Trophoblast cell (in vitro differentiated cells and primary cell): Measurements from ENCODE around the gene TEDC2.

ENCODE experiments used
- DNase-seq, 2 donors: peaks; one replicate each; pipeline ENCODE4 v3.0.0-alpha.2; 2016
- H2AFZ ChIP-seq: 2 replicates; pipeline ENCODE4 v1.6.1; 2013; ENCODE audit warnings: low read length, moderate library complexity, mild to moderate bottlenecking; ENCODE audit not compliant: insufficient read depth, poor library complexity
- H2AK5ac ChIP-seq: 2 replicates; pipeline ENCODE4 v1.6.1; 2013; ENCODE audit warnings: mild to moderate bottlenecking, low read length
- H2BK120ac ChIP-seq: 2 replicates; pipeline ENCODE4 v1.6.1; 2013; ENCODE audit warnings: low read length, mild to moderate bottlenecking, moderate library complexity; ENCODE audit not compliant: insufficient read depth, poor library complexity
- H2BK12ac ChIP-seq: 2 replicates; pipeline ENCODE4 v1.6.1; 2013; ENCODE audit warnings: mild to moderate bottlenecking, low read length, moderate library complexity
- H2BK5ac ChIP-seq: 2 replicates; pipeline ENCODE4 v1.6.1; 2013; ENCODE audit warnings: low read length, low read depth, moderate library complexity, mild to moderate bottlenecking; ENCODE audit not compliant: poor library complexity
- H3K14ac ChIP-seq: 2 replicates; pipeline ENCODE4 v1.6.1; 2013; ENCODE audit warnings: mild to moderate bottlenecking, low read length
- H3K18ac ChIP-seq: 2 replicates; pipeline ENCODE4 v1.6.1; 2013; ENCODE audit warnings: mild to moderate bottlenecking, low read length
- H3K23ac ChIP-seq: 2 replicates; pipeline ENCODE4 v1.6.1; 2013; ENCODE audit warnings: low read length
- H3K27ac ChIP-seq: 2 replicates; pipeline ENCODE4 v1.5.1; 2013; ENCODE audit warnings: low read depth, mild to moderate bottlenecking, inconsistent platforms, low read length, moderate library complexity
- H3K27me3 ChIP-seq: 2 replicates; pipeline ENCODE4 v1.6.1; 2013; ENCODE audit warnings: inconsistent platforms, mild to moderate bottlenecking, low read length, moderate library complexity; ENCODE audit not compliant: insufficient read depth
- H3K36me3 ChIP-seq, 2 experiments: 1 replicate in 1 of 2; 2 replicates in 1 of 2; pipeline ENCODE4 v1.6.1; 2013; ENCODE audit warnings: low read length in 2 of 2, mild to moderate bottlenecking in 2 of 2, moderate library complexity in 1 of 2; ENCODE audit not compliant: insufficient read depth in 2 of 2, control insufficient read depth in 1 of 2
- H3K4ac ChIP-seq: 2 replicates; pipeline ENCODE4 v1.6.1; 2013; ENCODE audit warnings: low read depth, mild to moderate bottlenecking, low read length, moderate library complexity
- H3K4me1 ChIP-seq, 2 experiments: 1 replicate in 1 of 2; 2 replicates in 1 of 2; pipeline ENCODE4 v1.6.1; 2013; ENCODE audit warnings: low read length in 2 of 2, mild to moderate bottlenecking in 2 of 2, moderate library complexity in 1 of 2; ENCODE audit not compliant: insufficient read depth in 2 of 2, control insufficient read depth in 1 of 2
- H3K4me2 ChIP-seq: 2 replicates; pipeline ENCODE4 v1.6.1; 2013; ENCODE audit warnings: inconsistent platforms, mild to moderate bottlenecking, low read length, moderate library complexity
- H3K4me3 ChIP-seq: 2 replicates; pipeline ENCODE4 v1.5.1; 2013; ENCODE audit warnings: mild to moderate bottlenecking, low read depth, low read length, inconsistent platforms
- H3K79me1 ChIP-seq: one replicate; pipeline ENCODE4 v1.6.1; 2013; ENCODE audit warnings: low read length
- H3K79me2 ChIP-seq: 2 replicates; pipeline ENCODE4 v1.6.1; 2013; ENCODE audit warnings: low read length, mild to moderate bottlenecking; ENCODE audit not compliant: control insufficient read depth, insufficient read depth, poor library complexity
- H3K9ac ChIP-seq: 2 replicates; pipeline ENCODE4 v1.6.1; 2013; ENCODE audit warnings: mild to moderate bottlenecking, low read length
- H3K9me3 ChIP-seq: 2 replicates; pipeline ENCODE4 v1.6.1; 2013; ENCODE audit warnings: low read depth, mild to moderate bottlenecking, control low read depth, inconsistent platforms, low read length; ENCODE audit not compliant: insufficient read depth
- H4K12ac ChIP-seq: 2 replicates; pipeline ENCODE4 v1.6.1; 2013; ENCODE audit warnings: low read depth, mild to moderate bottlenecking, low read length, moderate library complexity
- H4K8ac ChIP-seq: 2 replicates; pipeline ENCODE4 v1.6.1; 2013; ENCODE audit warnings: low read depth, mild to moderate bottlenecking, low read length, moderate library complexity
- H4K91ac ChIP-seq: one replicate; pipeline ENCODE4 v1.6.1; 2013; ENCODE audit warnings: low read depth, mild to moderate bottlenecking, low read length, moderate library complexity
- WGBS: extraction: QIAGEN DNeasy Blood & Tissue Kit; methylation state at CpG from one replicate; pipeline ENCODE4 v1.1.7; 2013; ENCODE audit warnings: missing lambda C conversion rate; ENCODE audit not compliant: insufficient read length, insufficient coverage; ENCODE audit errors: extremely low coverage; 5-methylcytosine and 5-hydroxymethylcytosine counted together

The TEDC2 gene

DNA sequence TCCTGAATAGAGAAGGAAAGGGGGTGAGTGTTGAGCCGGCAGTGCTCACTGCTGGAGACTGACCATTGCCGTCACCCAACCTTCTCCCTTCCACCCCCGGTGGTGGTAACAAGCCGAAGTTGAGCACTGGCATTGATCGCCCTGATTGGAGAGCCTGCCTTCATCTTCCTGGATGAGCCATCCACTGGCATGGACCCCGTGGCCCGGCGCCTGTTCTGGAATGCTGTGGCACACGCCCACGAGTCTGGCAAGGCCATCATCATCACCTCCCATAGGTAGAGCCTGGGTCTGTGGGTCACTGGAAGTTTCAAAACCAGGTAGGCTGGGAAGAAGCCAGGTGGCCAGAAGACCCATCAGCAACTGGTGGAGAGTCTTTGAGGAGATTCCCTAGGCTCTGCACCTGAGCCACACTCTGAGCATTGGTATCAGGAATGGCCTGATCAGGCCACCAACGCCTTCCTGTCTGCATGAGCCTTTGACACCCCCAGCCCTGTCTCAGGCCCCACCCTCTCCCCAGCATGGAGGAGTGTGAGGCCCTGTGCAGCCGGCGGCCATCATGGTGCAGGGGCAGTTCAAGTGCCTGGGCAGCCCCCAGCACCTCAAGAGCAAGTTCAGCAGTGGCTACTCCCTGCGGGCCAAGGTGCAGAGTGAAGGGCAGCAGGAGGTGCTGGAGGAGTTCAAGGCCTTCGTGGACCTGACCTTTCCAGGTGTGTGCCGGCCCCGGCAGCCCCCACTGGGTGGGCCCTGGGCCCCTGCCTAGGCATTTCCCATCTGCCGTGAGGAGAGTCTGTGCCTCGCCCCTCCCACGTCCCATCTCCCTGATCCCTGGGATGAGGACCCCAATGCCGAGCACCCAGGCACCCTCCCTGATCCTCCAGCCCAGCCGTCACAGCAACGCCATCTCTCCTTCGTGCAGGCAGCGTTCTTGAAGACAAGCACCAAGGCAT, 35.6 kb upstream of the TEDC2 start:
- Histone ChIP-seq H3K9ac (no peak overlapping the region), H3K27ac (no peak overlapping the region), H3K18ac (no peak overlapping the region), H2AK5ac (no peak overlapping the region), H4K91ac (no peak overlapping the region), H2BK120ac (no peak overlapping the region), H3K79me1 (peaks cover 5% of the 10 kb centered on the region), H2BK5ac (no peak overlapping the region), H3K4me1 (peaks cover 3 to 8% of the 10 kb centered on the region in 2 experiments), H3K79me2 (peaks cover 4% of the 10 kb centered on the region), H3K9me3 (peaks cover 6% of the 10 kb centered on the region), H3K14ac (no peak overlapping the region), H4K12ac (no peak overlapping the region), H4K8ac (no peak overlapping the region), H2BK12ac (no peak overlapping the region), H3K27me3 (no peaks in the 10 kb centered on the region), H3K23ac (no peak overlapping the region), H3K4ac (no peak overlapping the region), H2AFZ (no peak overlapping the region), H3K4me3 (peak overlapping the region; percentile 14), H3K4me2 (no peak overlapping the region), H3K36me3 (no peaks in the 10 kb centered on the region)
- WGBS, result no CpG with 5 or more reads among the region's 25 CpGs
- no peak for DNase-seq

DNA sequence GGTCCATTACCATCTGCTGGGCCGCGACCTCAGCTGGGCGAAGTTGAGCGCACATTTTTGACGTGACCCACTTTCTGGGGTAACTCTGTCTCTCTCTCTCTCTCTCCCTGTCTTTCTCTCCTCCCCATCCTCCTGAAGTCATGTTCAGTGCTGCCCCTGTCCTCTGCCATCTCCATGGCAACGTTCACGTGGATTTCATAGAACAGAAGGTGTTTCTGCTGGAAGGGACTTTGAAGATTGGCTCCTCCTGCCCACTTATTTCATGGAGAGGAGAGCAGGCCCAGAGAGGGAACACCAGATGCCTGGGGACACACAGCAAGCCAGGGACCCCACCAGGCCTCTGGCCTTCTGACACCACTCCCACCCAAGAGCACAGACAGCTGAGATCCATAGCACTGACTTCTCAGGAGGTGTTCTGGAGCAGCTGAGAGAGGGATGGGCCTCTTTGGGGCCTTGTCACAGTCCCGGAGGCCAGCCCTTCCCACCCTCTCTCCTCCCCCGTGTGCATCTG, 34.8 kb upstream of the TEDC2 start:
- no peak overlapping the region for H2AFZ ChIP-seq
- no peak overlapping the region for H3K4me2 ChIP-seq
- H3K79me1 ChIP-seq, result peaks cover 10% of the 10 kb centered on the region
- H3K18ac ChIP-seq, result no peak overlapping the region
- no CpG with 5 or more reads among the region's 9 CpGs for WGBS
- peaks cover 3 to 10% of the 10 kb centered on the region in 2 experiments for H3K4me1 ChIP-seq
- H3K9ac ChIP-seq, result no peak overlapping the region
- H2BK12ac ChIP-seq, result no peak overlapping the region
- H3K27ac ChIP-seq, result no peak overlapping the region
- peaks cover 6% of the 10 kb centered on the region for H3K9me3 ChIP-seq
- H3K27me3 ChIP-seq, result no peaks in the 10 kb centered on the region
- peaks cover 9% of the 10 kb centered on the region for H3K79me2 ChIP-seq
- H3K4ac ChIP-seq, result no peak overlapping the region
- no peak overlapping the region for H4K8ac ChIP-seq
- H2AK5ac ChIP-seq, result no peak overlapping the region
- H2BK120ac ChIP-seq, result no peak overlapping the region
- no peaks in the 10 kb centered on the region for H3K36me3 ChIP-seq
- H3K23ac ChIP-seq, result no peak overlapping the region
- DNase-seq, result no peak
- no peak overlapping the region for H4K91ac ChIP-seq
- no peak overlapping the region for H4K12ac ChIP-seq
- no peak overlapping the region for H3K4me3 ChIP-seq
- H3K14ac ChIP-seq, result no peak overlapping the region
- no peak overlapping the region for H2BK5ac ChIP-seq

DNA sequence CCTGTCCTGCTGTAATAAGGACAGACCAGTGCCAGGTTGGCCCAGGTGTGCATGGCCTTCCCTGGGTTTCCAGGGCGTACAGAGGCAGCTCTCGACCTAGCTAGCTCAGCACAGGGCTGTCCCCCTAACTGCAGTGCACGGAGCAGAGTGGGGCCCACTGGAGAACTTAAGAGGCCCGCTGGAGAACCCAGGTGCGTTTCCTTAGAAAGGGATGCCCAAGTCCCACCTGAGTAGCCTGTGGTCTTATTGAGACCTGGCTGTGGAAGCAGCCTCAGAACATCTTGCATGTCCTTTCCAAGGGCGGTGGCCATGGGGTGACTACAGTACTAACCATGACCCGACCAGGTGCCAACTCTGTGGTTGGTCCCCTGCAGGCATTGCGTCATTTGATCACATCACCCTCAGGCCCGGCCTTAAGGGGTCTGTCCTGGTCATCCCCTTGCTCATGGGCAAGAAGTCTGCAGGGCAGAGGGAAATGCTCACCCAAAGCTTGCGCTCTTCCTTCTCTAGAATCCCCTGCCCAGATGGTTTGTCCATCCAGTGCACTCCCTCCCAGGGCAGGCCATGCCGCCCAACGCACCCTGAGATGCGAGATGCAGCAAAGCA, 34.0 kb upstream of the TEDC2 start:
- no peak overlapping the region for H4K8ac ChIP-seq
- H2AK5ac ChIP-seq, result no peak overlapping the region
- no peak overlapping the region for H2AFZ ChIP-seq
- peaks cover 10% of the 10 kb centered on the region for H3K79me1 ChIP-seq
- no peak overlapping the region for H3K14ac ChIP-seq
- H3K9me3 ChIP-seq, result peaks cover 6% of the 10 kb centered on the region
- H3K79me2 ChIP-seq, result peaks cover 11% of the 10 kb centered on the region
- no peak overlapping the region for H3K4me2 ChIP-seq
- no peak overlapping the region for H3K18ac ChIP-seq
- H3K27ac ChIP-seq, result no peak overlapping the region
- H3K4ac ChIP-seq, result no peak overlapping the region
- H3K27me3 ChIP-seq, result no peaks in the 10 kb centered on the region
- H2BK120ac ChIP-seq, result no peak overlapping the region
- no peak overlapping the region for H2BK12ac ChIP-seq
- no peak overlapping the region for H2BK5ac ChIP-seq
- H4K12ac ChIP-seq, result no peak overlapping the region
- DNase-seq, result no peak
- peaks cover 7 to 16% of the 10 kb centered on the region in 2 experiments for H3K4me1 ChIP-seq
- no peak overlapping the region for H4K91ac ChIP-seq
- H3K9ac ChIP-seq, result no peak overlapping the region
- no peak overlapping the region for H3K4me3 ChIP-seq
- WGBS, result no CpG with 5 or more reads among the region's 13 CpGs
- no peak overlapping the region for H3K23ac ChIP-seq
- H3K36me3 ChIP-seq, result no peaks in the 10 kb centered on the region

DNA sequence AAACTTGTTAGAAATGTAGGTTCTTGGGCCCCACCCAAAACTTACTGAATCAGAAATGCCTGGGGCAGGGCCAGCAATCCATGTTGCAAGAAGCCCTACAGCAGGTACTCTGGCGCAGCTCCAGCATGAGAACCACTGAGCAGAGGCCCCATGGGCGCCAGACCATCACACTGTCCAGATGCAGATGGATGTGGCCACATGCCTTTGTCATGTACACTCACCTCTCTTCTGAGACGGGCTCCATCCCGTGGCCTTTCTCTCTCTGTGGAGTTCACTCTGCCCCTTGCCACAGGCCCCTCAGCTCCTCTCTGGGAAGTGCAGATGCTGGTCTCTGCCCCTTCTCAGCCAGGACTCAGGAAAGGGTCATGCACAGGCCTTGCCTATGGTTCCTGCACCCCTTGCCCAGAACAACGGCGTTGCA, 33.0 kb upstream of the TEDC2 start:
- Histone ChIP-seq H3K18ac (no peak overlapping the region), H4K12ac (no peak overlapping the region), H3K4me2 (no peak overlapping the region), H2AFZ (no peak overlapping the region), H3K4me1 (peaks cover 7 to 16% of the 10 kb centered on the region in 2 experiments), H3K4me3 (no peak overlapping the region), H3K27me3 (no peaks in the 10 kb centered on the region), H4K8ac (no peak overlapping the region), H2BK12ac (no peak overlapping the region), H2BK5ac (no peak overlapping the region), H3K23ac (no peak overlapping the region), H4K91ac (no peak overlapping the region), H3K9me3 (peaks cover 6% of the 10 kb centered on the region), H3K9ac (no peak overlapping the region), H3K36me3 (peaks cover 3 to 5% of the 10 kb centered on the region in 2 experiments), H2BK120ac (no peak overlapping the region), H3K79me1 (peaks cover 10% of the 10 kb centered on the region), H3K27ac (no peak overlapping the region), H3K4ac (no peak overlapping the region), H3K14ac (no peak overlapping the region), H3K79me2 (peaks cover 11% of the 10 kb centered on the region), H2AK5ac (no peak overlapping the region)
- WGBS, result no CpG with 5 or more reads among the region's 6 CpGs
- peak in 1 of 2 donors; percentile 53 for DNase-seq
